GM18951 (cell line): Measurements from ENCODE around the gene CNTRL.

Experiments used
- POLR2A ChIP-seq: IDR thresholded peaks from 4 replicates; pipeline ENCODE4 v1.6.1; 2011; ENCODE audit warnings: mild to moderate bottlenecking; ENCODE audit not compliant: insufficient read length, insufficient read depth; ENCODE audit errors: extremely low read depth
- in situ Hi-C: fragments of 300-500 bp; cut with MboI; formaldehyde crosslinking; loops from one replicate; pipeline ENCODE4 v1.12.0; 2022; ENCODE audit warnings: low sequenced_read_pairs, mixed read lengths, inconsistent platforms; ENCODE audit not compliant: unreplicated experiment

Gene CNTRL

DNA sequence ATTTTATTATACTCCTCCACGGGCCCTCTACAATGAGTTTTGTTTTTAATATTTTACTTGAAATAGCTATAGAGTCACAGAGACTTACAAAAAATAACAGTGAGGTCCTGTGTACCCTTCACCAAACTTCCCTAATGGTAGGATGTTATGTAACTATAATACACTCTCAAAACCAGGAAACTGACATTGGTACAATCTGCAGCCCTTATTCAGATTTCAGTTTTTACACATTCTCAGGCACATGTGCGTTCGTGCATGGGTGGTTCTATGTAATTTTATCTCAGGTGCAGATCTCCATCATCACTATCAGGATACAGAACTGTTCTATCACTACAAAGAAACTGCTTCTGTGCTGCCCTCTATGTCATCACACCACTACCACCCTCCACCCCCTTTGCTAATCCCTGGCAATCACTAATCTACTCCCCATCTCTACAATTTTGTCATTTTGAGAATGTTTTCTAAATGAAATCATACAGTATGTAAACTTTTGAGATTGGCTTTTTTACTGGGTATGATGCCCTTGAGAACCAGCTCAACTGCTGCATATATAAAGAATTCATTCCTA is 110.5 kb downstream of the CNTRL start:
- in situ Hi-C loops: no loop called here
- TF ChIP-seq POLR2A: no peak

- in situ Hi-C loops: no loop called here
Measured at GRCh38 chr9:121185774-121186403, 111.1 kb downstream of the CNTRL start.

DNA sequence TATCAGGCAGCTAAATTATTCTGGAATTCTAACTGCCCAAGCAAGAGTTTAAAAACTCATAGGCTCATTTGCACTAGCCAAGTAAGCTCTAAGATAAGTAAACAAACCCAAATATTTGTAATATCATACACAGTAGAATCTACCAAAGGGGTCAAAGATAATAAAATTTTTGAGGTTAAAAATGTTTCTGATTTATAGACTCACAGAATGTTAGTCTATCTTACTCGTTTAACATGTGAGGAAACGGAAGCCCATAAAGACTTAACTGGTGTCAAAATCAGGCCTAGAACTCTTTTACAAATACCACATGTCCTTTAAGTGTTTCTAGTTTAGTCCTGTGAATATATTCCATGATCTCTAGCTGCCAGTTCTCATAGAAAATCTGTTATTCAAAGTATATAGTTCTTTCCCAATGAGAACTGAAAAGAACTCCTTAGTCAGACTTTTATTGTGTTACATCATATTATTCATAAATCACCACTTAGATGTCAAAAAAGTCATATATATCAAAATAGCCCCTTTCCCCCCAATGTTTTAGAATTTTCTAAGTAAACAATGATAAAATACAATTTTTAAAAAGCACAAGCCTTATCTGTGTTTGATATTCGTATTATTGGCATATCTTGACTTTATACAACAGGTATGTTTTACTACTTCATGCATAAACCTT is 113.0 kb downstream of the CNTRL start:
- in situ Hi-C loops: no loop called here
- no peak for TF ChIP-seq POLR2A

More at GRCh38 chr9:121185774-121186403, 111.1 kb downstream of the CNTRL start:
- no peak for TF ChIP-seq POLR2A

GRCh38 chr9:121189006-121189405 is 114.3 kb downstream of the CNTRL start:
- in situ Hi-C loops: no loop called here
- TF ChIP-seq POLR2A: no peak

DNA sequence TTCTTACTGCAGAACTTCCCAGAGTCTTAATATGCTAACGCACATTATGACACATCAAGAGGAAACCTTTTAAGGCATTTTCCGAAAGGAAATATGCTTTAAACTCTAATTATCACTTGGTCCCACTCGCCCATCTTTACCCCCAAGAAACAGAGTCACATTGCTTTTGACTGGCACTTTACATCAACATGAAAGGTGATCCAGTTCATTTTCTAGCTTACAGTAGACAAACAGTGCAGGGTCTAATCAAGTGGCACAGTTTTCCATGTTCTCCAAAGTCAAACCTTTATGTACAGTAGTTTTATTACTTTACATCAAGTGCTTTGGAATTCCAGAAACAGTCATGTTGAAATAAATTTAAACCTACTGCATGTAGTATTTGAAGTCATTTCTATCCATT is 114.9 kb downstream of the CNTRL start:
- TF ChIP-seq POLR2A: no peak
- in situ Hi-C loops: no loop called here

- TF ChIP-seq POLR2A: no peak
- in situ Hi-C loops: no loop called here
Measured at GRCh38 chr9:121191235-121191634, 116.5 kb downstream of the CNTRL start.

DNA sequence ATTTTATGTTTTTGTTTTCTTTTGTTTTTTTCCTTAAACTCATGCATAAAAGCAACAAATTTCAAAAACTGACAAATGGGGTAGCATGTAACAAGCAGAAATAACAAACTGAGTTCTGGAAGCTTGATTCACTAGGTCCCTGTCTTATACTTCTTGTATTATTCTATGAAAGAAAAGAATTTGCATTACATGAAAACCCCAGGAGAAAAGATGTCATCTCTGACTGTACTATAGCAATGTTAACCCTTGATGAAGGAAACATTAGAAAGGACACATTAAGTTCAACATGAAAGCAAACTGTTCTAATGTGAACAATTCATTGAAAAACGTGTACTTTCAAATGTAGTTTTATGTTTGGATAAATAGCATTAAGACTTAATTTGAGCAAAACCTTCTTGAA is 117.8 kb downstream of the CNTRL start:
- TF ChIP-seq POLR2A: no peak
- in situ Hi-C loops: no loop called here

GRCh38 chr9:121192959-121193640 is 118.3 kb downstream of the CNTRL start:
- TF ChIP-seq POLR2A: no peak
- in situ Hi-C loops: no loop called here

DNA sequence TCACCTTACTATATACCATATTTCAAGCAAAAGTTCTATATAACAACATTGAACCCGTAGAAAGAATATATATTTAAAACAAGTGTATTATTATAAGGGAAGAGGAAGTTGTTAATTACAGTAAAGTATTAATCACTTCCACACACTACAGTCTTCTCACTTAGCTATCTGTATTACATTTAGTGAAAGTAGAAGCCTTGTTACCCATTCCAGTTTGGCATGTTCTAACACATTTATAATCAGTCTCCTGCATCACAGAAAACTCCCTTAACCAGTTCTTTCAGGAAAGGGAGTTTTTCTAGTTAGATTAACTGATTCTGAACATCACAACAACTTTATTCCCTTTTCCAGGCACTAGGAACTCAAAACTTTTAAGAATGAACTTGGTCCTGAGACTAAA is 120.0 kb downstream of the CNTRL start:
- in situ Hi-C loops: no loop called here
- TF ChIP-seq POLR2A: no peak

DNA sequence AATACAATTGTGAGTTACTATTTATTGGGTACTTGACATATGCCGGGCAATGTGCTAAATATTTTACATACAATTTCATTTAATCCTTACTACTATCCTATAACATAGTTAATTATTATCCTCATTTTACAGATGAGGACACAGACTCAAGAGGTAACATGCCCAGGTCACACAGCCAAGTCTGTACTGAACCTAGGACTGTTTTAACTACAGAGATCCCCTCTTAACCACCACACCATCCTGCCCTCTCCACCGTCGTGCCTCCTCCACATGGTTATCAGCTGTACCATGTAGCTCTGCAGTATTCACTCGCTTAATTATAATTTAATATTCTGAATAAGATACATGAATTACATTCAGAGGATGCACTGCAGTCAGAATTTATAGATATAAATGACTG is 121.6 kb downstream of the CNTRL start:
- TF ChIP-seq POLR2A: no peak
- in situ Hi-C loops: no loop called here

DNA sequence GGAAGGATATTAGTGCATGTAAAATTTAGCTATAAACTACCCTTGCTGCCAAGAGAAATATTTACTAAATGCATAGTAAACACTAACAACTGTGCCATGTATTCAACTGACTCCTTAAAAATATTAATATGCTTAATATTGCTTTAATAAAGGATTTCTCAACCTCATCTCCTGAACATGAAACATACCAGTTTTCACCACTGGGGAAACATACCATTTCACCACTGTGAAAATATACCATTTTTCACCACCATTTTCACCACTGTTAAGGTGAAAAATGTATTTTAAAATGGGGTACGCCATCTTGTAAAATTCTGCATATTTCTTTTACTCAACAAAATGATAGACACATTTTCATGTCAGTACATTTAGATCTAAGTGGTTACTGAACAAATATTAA is 122.4 kb downstream of the CNTRL start:
- in situ Hi-C loops: no loop called here
- no peak for TF ChIP-seq POLR2A

DNA sequence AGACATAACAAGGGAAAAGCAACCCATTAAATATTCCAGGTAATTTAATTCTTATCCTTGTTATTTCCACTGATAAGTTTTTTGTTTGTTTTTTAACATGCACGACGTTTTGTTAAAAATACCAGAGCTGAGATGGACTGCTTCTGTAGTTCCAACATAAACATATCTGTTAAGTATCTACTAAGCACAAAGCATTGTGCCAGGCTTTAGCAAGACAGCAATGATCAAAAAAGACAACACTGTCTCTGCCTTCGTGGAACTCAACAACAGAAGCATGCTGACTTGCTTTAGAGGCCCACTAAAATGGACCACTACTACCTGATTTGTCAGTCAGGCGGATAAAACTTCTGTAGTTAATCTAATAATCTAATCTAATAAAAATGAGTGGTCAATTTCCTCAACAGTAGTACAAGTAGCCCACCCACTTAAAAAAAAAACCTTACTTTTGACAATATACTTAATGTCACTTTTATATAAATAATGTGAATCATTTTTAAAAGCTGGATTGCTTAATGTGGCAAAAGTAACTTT is 123.8 kb downstream of the CNTRL start:
- in situ Hi-C loops: no loop called here
- no peak for TF ChIP-seq POLR2A

GRCh38 chr9:121199921-121200320 is 125.2 kb downstream of the CNTRL start:
- in situ Hi-C loops: loop anchor here (25.0 kb wide), 1 partner anchor 187 kb away; no protein-coding TSS in a partner anchor

DNA sequence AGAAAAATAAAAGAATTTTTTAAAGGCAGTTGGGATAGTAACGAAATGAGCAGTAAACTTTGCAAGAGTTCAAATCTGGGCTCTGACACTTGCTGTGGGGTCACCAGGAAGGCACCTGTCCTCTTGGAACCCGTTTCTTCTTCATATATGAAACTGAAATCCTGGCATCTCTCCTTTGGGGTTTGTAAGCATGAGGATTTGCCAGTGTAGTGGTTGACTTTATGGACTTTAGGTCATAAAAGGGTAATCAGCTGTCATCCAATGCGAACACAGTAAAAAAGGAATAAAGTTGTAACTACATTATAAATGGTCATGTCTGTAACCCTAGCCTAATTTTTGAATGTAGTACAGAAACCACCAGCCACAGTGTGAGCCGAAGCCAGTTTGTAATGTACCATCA is 125.6 kb downstream of the CNTRL start:
- in situ Hi-C loops: loop anchor here (25.0 kb wide), 1 partner anchor 187 kb away; no protein-coding TSS in a partner anchor
- TF ChIP-seq POLR2A: no peak

More at GRCh38 chr9:121199921-121200320, 125.2 kb downstream of the CNTRL start:
- TF ChIP-seq POLR2A: no peak
